Measurements from ENCODE around the gene MAP3K19. TPM values are rescaled to one million over a fixed set of nuclear protein-coding genes. Genes with fewer than 3 reads are reported as not detected.

MAP3K19 gene
- total and polyA plus RNA-seq, 10 of the 15 experiments (the other 5 are each of a cell fraction or from before 2014, with no cell fraction given): 0.05 TPM; not detected in 9

- no TSS peak for BruUV-seq (replicated peaks)
- H3K4me2 ChIP-seq (ENCODE audit: control insufficient read depth, insufficient read depth): no peak overlapping the region
- peaks cover 2% of the 10 kb centered on the region; the same call in 2 of the 3 replicates for H3K9me3 ChIP-seq (replicated peaks; ENCODE audit: control insufficient read depth, insufficient read depth, low read length)
- H3K9ac ChIP-seq (ENCODE audit: control insufficient read depth, insufficient read depth, low read length): no peak overlapping the region
- no peaks in the 10 kb centered on the region for H3K4me1 ChIP-seq (ENCODE audit: control insufficient read depth, insufficient read depth, low read length)
- H3K27ac ChIP-seq (ENCODE audit: control insufficient read depth, insufficient read depth): no peak overlapping the region
- H2AFZ ChIP-seq (ENCODE audit: control insufficient read depth, low read depth, low read length): no peak overlapping the region
- ATAC-seq (no peak), FAIRE-seq (no peak), DNase-seq (ENCODE audit: low read depth, low spot score) (no peak)
- H3K36me3 ChIP-seq (ENCODE audit: control insufficient read depth in 2 of 2, insufficient read depth in 2 of 2, low read length in 1 of 2): peaks cover 0 to 10% of the 10 kb centered on the region in 2 experiments; a peak in 2 of 4 replicates
- no peaks in the 10 kb centered on the region for H4K20me1 ChIP-seq (ENCODE audit: control insufficient read depth, insufficient read depth)
- CTCF ChIA-PET: interaction anchor here (1.1 kb wide), 1 partner anchor 616 kb away, joined by 3 read pairs; no protein-coding TSS in a partner anchor
- H3K4me3 ChIP-seq: no peak overlapping the region
- H3K79me2 ChIP-seq (ENCODE audit: control insufficient read depth, insufficient read depth, low read length): no peaks in the 10 kb centered on the region
- no peaks in the 10 kb centered on the region for H3K27me3 ChIP-seq (replicated peaks in 1 of 2; ENCODE audit: control insufficient read depth in 2 of 2, insufficient read depth in 2 of 2, low read length in 1 of 2)
- no peak for TF ChIP-seq SUZ12 (IDR thresholded peaks at IDR 0.05; ENCODE audit: unreplicated experiment)
- no peak for TF ChIP-seq YY1 (IDR thresholded peaks at IDR 0.05; ENCODE audit: low read depth, low read length)
- TF ChIP-seq RB1 (IDR thresholded peaks at IDR 0.05; ENCODE audit: borderline replicate concordance): no peak
- TF ChIP-seq, protein P1, sequence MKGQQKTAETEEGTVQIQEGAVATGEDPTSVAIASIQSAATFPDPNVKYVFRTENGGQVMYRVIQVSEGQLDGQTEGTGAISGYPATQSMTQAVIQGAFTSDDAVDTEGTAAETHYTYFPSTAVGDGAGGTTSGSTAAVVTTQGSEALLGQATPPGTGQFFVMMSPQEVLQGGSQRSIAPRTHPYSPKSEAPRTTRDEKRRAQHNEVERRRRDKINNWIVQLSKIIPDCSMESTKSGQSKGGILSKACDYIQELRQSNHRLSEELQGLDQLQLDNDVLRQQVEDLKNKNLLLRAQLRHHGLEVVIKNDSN (IDR thresholded peaks at IDR 0.05; ENCODE audit: borderline replicate concordance, extremely low read length, insufficient read depth, low read depth, low read length): no peak
- TF ChIP-seq TCF3 (IDR thresholded peaks at IDR 0.05; ENCODE audit: borderline replicate concordance, insufficient read depth, low read depth, low read length): no peak
- no peak for TF ChIP-seq GATAD2B (conservative IDR thresholded peaks at IDR 0.05; ENCODE audit: low read depth)
- intact Hi-C loops (cut with micrococcal nuclease; ENCODE audit: unreplicated experiment) (no loop called here), in situ Hi-C loops (cut with MboI) (no loop called here)
- 99% methylated on average over 3 of the region's 3 CpGs for WGBS (ENCODE audit: insufficient coverage, insufficient replicate concordance, low lambda C conversion rate, missing lambda C conversion rate)
- RAD21 ChIA-PET (ENCODE audit: unreplicated experiment): no interaction called here
- SMC1A ChIA-PET (ENCODE audit: uncharacterized antibody, unreplicated experiment): interaction anchor here (0.8 to 1.4 kb wide), 3 partner anchors 12 to 565 kb away, joined by 3 to 5 read pairs (median 3); no protein-coding TSS in a partner anchor
- POLR2A ChIA-PET: no interaction called here
Observed at GRCh38 chr2:135093670-135094330, 46.6 kb upstream of the MAP3K19 start.

All from GM12878 (cell line).